Natural killer cell (primary cell): Measurements from ENCODE around the gene TAF3. TPM values are rescaled to one million over a fixed set of nuclear protein-coding genes. Genes with fewer than 3 reads are reported as not detected.

Experiments used
- ATAC-seq, 3 donors: fragments of 150-1000 bp in 2 of 3; fragments of 200-7000 bp in 1 of 3; cut with Tn5 transposase; 1 replicate in 1 of 3; 2 replicates in 2 of 3; pipeline ENCODE4 v1.10.0; 2021; ENCODE audit warnings: mild to moderate bottlenecking in 2 of 3, moderate library complexity in 2 of 3
- DNase-seq, 2 donors: peaks; one replicate each; pipeline versions ENCODE4 v3.0.0 to v3.0.0-alpha.2; 2013 to 2021; ENCODE audit warnings: mixed read lengths in 1 of 2
- H3K27ac ChIP-seq: one replicate; pipeline ENCODE4 v1.5.1; 2013; ENCODE audit warnings: mild to moderate bottlenecking, low read length
- H3K27me3 ChIP-seq: one replicate; pipeline ENCODE4 v1.6.1; 2013; ENCODE audit warnings: low read length; ENCODE audit not compliant: control insufficient read depth, insufficient read depth
- H3K36me3 ChIP-seq: one replicate; pipeline ENCODE4 v1.6.1; 2013; ENCODE audit warnings: low read length; ENCODE audit not compliant: control insufficient read depth, insufficient read depth
- H3K4me1 ChIP-seq: one replicate; pipeline ENCODE4 v1.6.1; 2013; ENCODE audit warnings: low read length; ENCODE audit not compliant: control insufficient read depth, insufficient read depth
- H3K4me3 ChIP-seq: one replicate; pipeline ENCODE4 v1.5.1; 2013; ENCODE audit warnings: low read length
- H3K9me3 ChIP-seq: one replicate; pipeline ENCODE4 v1.6.1; 2013; ENCODE audit warnings: low read length; ENCODE audit not compliant: control insufficient read depth, insufficient read depth
- H3K27ac Mint-ChIP-seq, 2 donors: one replicate each; pipeline ENCODE4 v1.8.0; 2022; ENCODE audit warnings: mild to moderate bottlenecking in 2 of 2, mixed read lengths in 2 of 2, moderate library complexity in 1 of 2
- H3K27me3 Mint-ChIP-seq, 2 donors: one replicate each; pipeline ENCODE4 v1.8.0; 2022; ENCODE audit warnings: low read depth in 2 of 2, mixed read lengths in 2 of 2
- H3K36me3 Mint-ChIP-seq: one replicate; pipeline ENCODE4 v1.8.0; 2022; ENCODE audit warnings: mixed read lengths
- H3K4me1 Mint-ChIP-seq, 2 donors: one replicate each; pipeline ENCODE4 v1.8.0; 2022; ENCODE audit warnings: mixed read lengths in 2 of 2
- H3K4me3 Mint-ChIP-seq: one replicate; pipeline ENCODE4 v1.8.0; 2022; ENCODE audit warnings: mild to moderate bottlenecking, moderate library complexity, mixed read lengths
- H3K9me3 Mint-ChIP-seq, 2 donors: one replicate each; pipeline ENCODE4 v1.8.0; 2022; ENCODE audit warnings: mixed read lengths in 2 of 2
- CTCF ChIP-seq: fragments of 200-600 bp; IDR thresholded peaks from one replicate; pipeline ENCODE4 v1.8.0; 2022; ENCODE audit warnings: antibody characterized with exemption
- WGBS: methylation state at CpG from one replicate; pipeline ENCODE4 v1.1.7; 2013; ENCODE audit warnings: missing lambda C conversion rate; ENCODE audit not compliant: insufficient coverage; 5-methylcytosine and 5-hydroxymethylcytosine counted together
- intact Hi-C: fragments of 100-400 bp; cut with micrococcal nuclease; formaldehyde crosslinking; loops from one replicate; pipeline ENCODE4 v1.14.2; 2022
- total RNA-seq, 4 donors: library from RNA; stranded (reverse); fragments of 120-200 nt in 1 of 4; gene quantifications; one replicate each; pipeline versions ENCODE4 v1.2.3 to v1.2.4, GENCODE V29; 2013 to 2022

The TAF3 gene
- total RNA-seq, 3 donors from 2014 or later (not counting 1 experiment from before 2014, with no cell fraction given), result 14.5 to 17.0 (median 15.6) TPM

GRCh38 chr10:7972367-7972766 is 154.1 kb downstream of the TAF3 start:
- Mint-ChIP-seq H3K27me3 (no peaks in the 10 kb centered on the region), H3K4me3 (no peak overlapping the region), H3K27ac (no peak overlapping the region), H3K9me3 (no peaks in the 10 kb centered on the region), H3K4me1 (peaks cover 7 to 10% of the 10 kb centered on the region in 2 donors), H3K36me3 (no peaks in the 10 kb centered on the region)
- H3K4me3 ChIP-seq, result no peak overlapping the region
- DNase-seq, result no peak
- H3K36me3 ChIP-seq, result peaks cover under 1% of the 10 kb centered on the region
- ATAC-seq, result no peak
- no peak overlapping the region for H3K27ac ChIP-seq
- no peak for TF ChIP-seq CTCF
- H3K27me3 ChIP-seq, result no peaks in the 10 kb centered on the region
- 100% methylated on average over 1 of the region's 2 CpGs for WGBS
- H3K4me1 ChIP-seq, result no peaks in the 10 kb centered on the region
- intact Hi-C loops, result no loop called here
- no peaks in the 10 kb centered on the region for H3K9me3 ChIP-seq

- TF ChIP-seq CTCF, result no peak
- H3K4me1 Mint-ChIP-seq, result peaks cover 0 to 7% of the 10 kb centered on the region in 2 donors
- Histone ChIP-seq H3K4me3 (no peak overlapping the region), H3K27me3 (no peaks in the 10 kb centered on the region), H3K4me1 (no peaks in the 10 kb centered on the region), H3K36me3 (peaks cover 7% of the 10 kb centered on the region), H3K9me3 (no peaks in the 10 kb centered on the region), H3K27ac (no peak overlapping the region)
- 100% methylated on average over 1 of the region's 1 CpG for WGBS
- H3K27ac Mint-ChIP-seq, result no peak overlapping the region
- no peak for DNase-seq
- intact Hi-C loops, result no loop called here
- no peaks in the 10 kb centered on the region for H3K27me3 Mint-ChIP-seq
- no peak for ATAC-seq
- H3K36me3 Mint-ChIP-seq, result no peaks in the 10 kb centered on the region
- no peak overlapping the region for H3K4me3 Mint-ChIP-seq
- no peaks in the 10 kb centered on the region for H3K9me3 Mint-ChIP-seq
Measured at GRCh38 chr10:7980196-7980595, 161.9 kb downstream of the TAF3 start.

- H3K36me3 Mint-ChIP-seq, result no peaks in the 10 kb centered on the region
- no peak for ATAC-seq
Measured at GRCh38 chr10:7982727-7983126, 164.4 kb downstream of the TAF3 start.

More at GRCh38 chr10:7982727-7983126, 164.4 kb downstream of the TAF3 start:
- no peaks in the 10 kb centered on the region for H3K4me1 ChIP-seq
- Mint-ChIP-seq H3K27me3 (no peaks in the 10 kb centered on the region), H3K9me3 (no peaks in the 10 kb centered on the region), H3K4me3 (no peak overlapping the region), H3K4me1 (peaks cover 0 to 4% of the 10 kb centered on the region in 2 donors), H3K27ac (no peak overlapping the region)
- no peak overlapping the region for H3K27ac ChIP-seq
- intact Hi-C loops, result no loop called here
- H3K4me3 ChIP-seq, result no peak overlapping the region
- 98% methylated on average over 5 of the region's 5 CpGs for WGBS
- TF ChIP-seq CTCF, result no peak
- no peaks in the 10 kb centered on the region for H3K9me3 ChIP-seq
- H3K36me3 ChIP-seq, result peaks cover 3% of the 10 kb centered on the region
- no peaks in the 10 kb centered on the region for H3K27me3 ChIP-seq
- no peak for DNase-seq
